GM12892 (cell line): ENCODE data around the gene NFIB.

Source experiments
- DNase-seq: peaks from one replicate; pipeline ENCODE4 v3.0.0; 2011; ENCODE audit not compliant: insufficient read length
- FAIRE-seq: peaks from 2 replicates; lab custom pipeline; 2011; peaks lifted over from hg19 to GRCh38; lab: Jason Lieb, UNC
- POLR2A ChIP-seq: IDR thresholded peaks from 2 replicates; pipeline ENCODE4 v1.6.1; 2011; ENCODE audit warnings: low read depth, low read length, control low read depth
- POLR2AphosphoS5 ChIP-seq: IDR thresholded peaks from 2 replicates; pipeline ENCODE4 v1.6.1; 2011; ENCODE audit warnings: low read depth, low read length, control low read depth
- TAF1 ChIP-seq: IDR thresholded peaks from 2 replicates; pipeline ENCODE4 v1.6.1; 2011; ENCODE audit warnings: low read depth, mild to moderate bottlenecking, control low read depth, low read length, borderline replicate concordance

Gene NFIB

DNA sequence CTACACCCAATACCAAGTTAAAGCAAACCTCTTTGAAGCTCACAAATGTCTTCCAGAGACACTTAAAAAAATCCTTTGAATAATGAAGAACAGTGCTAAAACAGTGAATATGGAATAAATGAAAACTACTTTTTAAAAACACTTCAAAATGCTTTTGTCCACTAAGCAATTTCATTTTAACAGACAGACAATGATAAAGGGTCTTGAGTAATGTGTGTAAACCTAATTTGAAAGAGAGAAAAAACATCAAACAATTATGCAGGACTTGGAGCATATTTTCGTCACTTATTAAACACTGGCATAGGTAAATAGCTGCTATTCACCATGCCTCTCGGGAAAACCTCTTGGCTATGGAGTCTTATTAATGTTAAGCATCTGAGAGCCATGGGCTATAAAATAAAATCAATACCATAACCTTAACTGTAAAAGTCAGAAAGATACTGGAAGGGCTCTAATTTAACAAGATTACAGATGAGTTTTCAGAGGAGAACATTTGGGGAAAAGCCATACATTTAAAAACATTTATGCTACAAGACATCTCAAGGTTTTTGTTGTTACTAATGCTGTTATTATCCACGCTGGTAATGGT lies 177.8 kb downstream of the NFIB start:
- TF ChIP-seq TAF1 (no peak), POLR2AphosphoS5 (no peak), POLR2A (no peak)
- DNase-seq (no peak), FAIRE-seq (no peak)

DNA sequence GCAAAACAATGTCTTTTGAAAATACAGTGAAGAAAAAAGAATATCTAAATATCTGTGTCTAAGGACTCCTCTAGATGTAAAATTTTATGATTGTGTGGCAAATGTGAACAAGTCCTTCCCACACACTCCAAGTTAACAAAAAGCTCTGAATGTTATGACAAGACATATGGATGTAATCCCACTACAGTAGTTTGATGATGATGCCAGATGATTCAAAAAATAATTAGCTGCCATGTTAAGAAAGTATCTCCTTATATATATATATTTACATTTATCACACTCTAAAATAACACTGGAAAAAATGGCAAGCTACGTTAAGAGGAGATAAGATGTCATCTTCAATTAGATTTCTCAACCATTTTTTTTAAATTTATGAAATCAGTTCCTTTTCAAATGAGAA lies 178.5 kb downstream of the NFIB start:
- TF ChIP-seq POLR2AphosphoS5 = no peak
- no peak for TF ChIP-seq POLR2A
- TF ChIP-seq TAF1 = no peak
- no peak for FAIRE-seq

DNA sequence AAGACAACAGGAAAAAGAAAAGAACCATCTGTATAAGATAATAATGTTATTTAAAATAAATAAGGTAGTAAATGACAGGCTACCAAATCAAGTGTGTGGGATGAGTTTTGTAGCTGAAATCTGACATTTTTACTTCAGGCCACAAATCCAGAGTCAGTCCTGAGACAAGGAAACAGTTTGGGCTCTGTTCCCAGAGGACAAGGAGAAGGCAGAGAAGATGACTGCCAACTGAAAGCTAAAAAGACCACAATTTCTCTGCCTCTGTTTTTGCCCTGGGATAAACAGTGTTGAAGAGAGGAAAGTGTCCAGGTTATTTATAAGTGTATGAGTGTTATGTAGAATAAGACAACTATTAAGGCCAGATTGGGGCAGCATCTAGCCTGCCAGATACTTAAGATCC lies 180.5 kb downstream of the NFIB start:
- DNase-seq (no peak), FAIRE-seq (no peak)
- TF ChIP-seq POLR2AphosphoS5 = no peak
- no peak for TF ChIP-seq TAF1
- no peak for TF ChIP-seq POLR2A

More for the DNA sequence above, 178.5 kb downstream of the NFIB start:
- DNase-seq = no peak

DNA sequence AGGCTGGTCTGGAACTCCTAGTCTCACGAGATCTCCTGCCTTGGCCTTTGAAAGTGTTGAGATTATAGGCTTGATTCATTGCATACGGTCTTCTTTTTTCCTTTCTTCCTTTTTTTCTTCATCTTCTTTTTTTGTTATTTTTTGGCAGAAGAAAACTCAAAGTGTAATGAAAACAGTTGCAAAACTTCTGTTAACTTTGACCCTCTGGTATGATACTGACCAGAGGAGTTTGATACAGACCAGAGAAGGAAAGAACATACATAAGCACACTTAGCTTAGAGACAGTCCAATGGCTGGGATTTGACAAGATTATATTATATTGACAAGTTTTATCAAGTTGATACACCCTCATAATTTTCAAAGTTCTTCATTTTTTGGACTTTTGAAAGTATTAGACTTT lies 181.2 kb downstream of the NFIB start:
- TF ChIP-seq POLR2AphosphoS5 (no peak), POLR2A (no peak), TAF1 (no peak)
- DNase-seq = no peak
- no peak for FAIRE-seq

DNA sequence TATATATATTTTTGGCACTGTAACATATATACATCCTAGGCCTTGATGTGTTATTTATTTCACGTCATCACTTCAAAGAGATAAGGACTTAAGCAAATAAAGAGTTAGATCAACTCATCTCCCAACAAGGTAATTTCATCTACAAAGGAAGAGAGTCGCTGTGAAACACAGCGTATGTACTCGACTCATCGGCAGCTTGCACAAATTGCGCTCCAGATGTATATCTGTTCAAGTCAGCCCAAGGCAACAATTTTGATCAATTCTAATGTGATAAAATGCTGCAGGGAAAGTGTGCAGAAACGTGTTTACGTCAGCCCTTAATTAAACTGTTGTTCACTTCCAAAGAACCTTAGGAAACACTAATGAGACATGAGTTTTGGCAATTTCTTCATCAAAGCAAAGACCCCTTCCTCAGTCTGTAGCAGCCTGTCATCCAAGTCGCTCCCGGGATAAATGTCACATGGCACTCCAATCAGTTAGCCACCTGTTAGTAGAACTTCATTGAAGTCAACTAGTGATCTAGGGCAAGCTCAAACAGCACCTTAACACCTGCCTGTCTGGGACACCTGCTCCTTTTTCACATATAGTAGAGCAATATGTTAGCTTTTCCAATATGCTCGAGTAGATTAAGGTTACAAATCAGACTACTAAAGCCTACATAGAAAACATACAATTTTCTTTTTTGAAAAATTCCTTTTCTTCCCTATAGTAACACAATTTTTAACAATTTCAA lies 182.4 kb downstream of the NFIB start:
- DNase-seq = no peak
- no peak for TF ChIP-seq TAF1
- no peak for TF ChIP-seq POLR2AphosphoS5
- TF ChIP-seq POLR2A = no peak
- no peak for FAIRE-seq

DNA sequence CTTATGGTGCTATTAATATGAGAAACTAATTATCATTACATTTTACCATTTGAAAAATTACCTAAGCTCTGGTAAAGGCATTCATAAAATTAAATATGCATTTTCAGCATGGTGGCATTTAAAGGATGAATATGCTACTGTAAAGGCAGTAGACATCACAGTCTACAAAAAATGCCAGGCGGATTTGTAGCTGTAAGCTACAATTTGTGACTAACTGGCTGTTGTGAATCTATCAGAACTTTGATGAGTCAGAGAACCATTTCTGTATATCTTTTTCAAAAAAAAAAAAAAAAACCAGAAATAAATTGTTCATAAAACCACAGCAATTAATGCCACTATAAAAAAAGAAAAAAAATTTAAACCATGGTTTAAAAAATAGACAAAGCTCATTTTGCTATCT lies 186.3 kb downstream of the NFIB start:
- FAIRE-seq (no peak), DNase-seq (no peak)
- TF ChIP-seq TAF1 (no peak), POLR2AphosphoS5 (no peak)

DNA sequence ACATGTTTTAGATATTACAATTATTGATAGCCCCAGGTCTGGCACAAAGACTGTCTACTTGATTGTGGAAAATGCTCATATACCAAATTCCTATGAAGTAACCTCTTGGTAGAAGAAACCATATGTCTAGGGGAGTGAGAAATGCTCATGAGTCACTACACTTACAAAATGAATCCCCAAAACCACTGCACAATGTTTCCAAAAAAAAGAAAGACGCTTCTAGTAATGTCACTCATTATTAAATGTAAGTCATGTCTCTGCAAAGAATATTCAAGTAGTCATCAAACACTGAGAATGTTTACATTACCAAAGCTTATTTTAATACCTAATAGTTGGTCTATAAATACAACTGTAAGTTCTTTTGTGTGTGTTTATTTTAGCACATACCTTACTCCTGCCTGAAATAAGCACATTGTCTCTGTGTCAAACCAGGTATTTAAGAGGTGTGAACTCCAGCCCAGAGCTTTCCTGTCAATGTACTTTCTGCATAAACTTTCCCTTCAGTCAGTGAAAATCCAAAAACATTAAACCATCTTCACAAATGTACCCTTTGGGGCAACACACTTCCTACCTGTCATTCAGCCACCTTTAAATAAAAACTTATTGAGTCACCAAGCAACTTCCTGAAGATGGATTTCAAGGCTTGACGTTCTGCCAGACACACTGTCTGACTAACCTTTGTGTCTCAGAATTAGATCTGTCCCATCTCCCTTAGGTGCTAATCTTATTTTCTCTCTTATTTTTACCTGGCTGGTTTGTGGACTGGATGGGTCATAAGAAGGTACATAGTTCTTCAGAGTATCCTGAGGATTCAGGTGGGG lies 194.0 kb downstream of the NFIB start:
- DNase-seq = no peak
- TF ChIP-seq TAF1 = no peak
- TF ChIP-seq POLR2AphosphoS5 = no peak
- TF ChIP-seq POLR2A = no peak
- no peak for FAIRE-seq

DNA sequence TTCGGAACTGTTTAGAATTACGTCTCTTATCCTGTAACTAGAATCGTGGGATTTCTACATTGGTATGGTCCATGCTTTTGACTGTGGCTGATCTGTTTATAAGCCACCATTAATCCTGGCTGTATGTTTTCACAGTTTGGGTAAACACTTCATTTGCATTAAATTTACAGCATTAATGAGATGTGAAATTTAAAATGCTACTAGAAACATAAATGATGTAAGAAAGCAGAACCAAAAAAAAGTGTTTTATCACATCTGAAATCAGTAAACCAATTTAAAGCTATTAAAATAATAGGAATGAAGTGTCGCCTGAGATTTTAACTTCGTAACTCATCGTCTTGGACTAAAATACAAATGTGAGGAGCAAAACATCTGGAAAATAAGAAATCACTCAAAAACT lies 201.7 kb downstream of the NFIB start:
- TF ChIP-seq TAF1 (no peak), POLR2AphosphoS5 (no peak), POLR2A (no peak)
- FAIRE-seq = no peak

DNA sequence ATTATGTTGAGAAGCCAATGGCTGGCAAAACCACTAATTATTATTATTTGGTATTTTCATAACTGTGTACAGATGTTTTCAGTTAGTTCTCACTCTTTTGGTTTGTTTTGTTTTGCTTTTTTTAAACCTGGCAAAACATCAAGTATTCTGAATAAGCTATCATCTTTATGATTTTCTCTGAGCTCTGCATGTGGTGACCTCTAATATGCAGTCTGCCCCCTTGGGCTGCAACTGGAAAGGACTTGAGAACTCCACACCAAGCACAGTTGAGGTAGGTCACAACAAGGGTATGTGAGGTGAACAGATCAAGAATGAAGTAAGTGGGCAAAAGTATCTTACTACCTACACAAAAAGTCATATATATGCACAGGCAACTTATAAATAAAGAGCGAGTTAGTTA lies 202.2 kb downstream of the NFIB start:
- FAIRE-seq = no peak

More for the DNA sequence above, 201.7 kb downstream of the NFIB start:
- no peak for DNase-seq

DNA sequence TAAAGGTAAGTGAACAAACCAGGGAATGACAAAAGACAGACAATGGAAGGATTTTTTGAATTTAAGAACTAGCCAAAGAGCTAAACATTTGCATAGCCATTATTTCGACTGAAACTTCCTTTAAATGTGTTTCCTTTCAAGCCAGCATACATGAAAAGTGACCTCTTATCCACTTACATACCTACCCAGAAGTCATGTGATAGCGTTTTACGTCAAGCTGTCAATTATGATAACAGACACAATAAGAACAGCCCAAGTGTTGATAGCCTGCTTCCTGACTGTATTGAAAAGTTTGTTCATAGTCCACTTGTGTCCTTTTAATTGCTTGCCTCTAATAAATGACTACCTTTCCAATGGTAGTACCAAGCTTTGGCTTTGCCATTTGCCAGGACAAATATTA lies 206.0 kb downstream of the NFIB start:
- FAIRE-seq (no peak), DNase-seq (no peak)
- no peak for TF ChIP-seq POLR2AphosphoS5
- TF ChIP-seq POLR2A = no peak
- TF ChIP-seq TAF1 = no peak

More for the DNA sequence above, 202.2 kb downstream of the NFIB start:
- no peak for TF ChIP-seq POLR2A
- no peak for TF ChIP-seq TAF1
- no peak for TF ChIP-seq POLR2AphosphoS5
- DNase-seq = no peak

DNA sequence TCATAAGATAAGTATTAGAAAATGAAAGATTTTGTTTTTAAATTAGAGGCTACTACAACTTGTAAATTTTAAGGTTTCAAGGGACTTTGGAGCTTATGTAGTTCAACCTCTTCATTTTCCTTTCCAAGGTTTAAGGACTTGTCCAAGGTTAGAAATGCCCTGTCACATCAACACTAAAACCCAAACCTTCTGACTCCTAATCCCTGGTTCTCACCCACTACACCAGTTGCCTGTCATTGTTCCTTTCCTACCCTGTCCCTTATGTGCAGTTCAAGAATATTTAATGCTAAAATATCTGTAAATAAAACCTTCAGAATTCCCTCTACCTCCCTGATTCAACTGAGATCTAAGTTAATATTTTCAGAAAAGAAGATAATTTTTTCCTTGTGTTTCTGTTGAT lies 206.4 kb downstream of the NFIB start:
- DNase-seq = no peak
- no peak for FAIRE-seq
- TF ChIP-seq TAF1 = no peak
- no peak for TF ChIP-seq POLR2AphosphoS5
- no peak for TF ChIP-seq POLR2A

DNA sequence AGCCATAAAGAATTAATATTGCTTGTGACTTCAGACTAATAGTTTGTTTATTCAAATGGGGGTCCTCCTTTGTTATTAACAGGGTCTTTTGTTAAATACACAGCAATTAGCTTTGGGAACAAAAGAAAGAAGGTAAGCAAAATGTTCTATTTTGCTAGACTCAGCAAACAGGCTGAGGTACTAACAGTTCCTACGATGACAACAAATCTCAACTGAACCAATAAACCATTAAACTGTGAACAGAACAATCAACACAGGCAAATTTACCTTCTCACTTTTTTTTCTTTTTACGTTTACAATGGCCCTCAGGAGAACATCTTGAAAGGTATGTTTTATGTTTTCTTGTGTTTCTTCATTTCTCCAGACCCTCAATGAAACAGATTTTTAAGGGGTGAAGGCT lies 207.2 kb downstream of the NFIB start:
- DNase-seq = no peak
- no peak for FAIRE-seq
- TF ChIP-seq POLR2A (no peak), TAF1 (no peak), POLR2AphosphoS5 (no peak)
